ENCODE data around the gene SPAG16.

SPAG16 gene

GRCh38 chr2:214246417-214246816, 962.2 kb downstream of the SPAG16 start:
- ChIA-PET CTCF (interaction anchor here (0.7 kb wide), 1 partner anchor 1134 kb away, joined by 3 read pairs; no protein-coding TSS in a partner anchor), POLR2A (no interaction called here)
- no peak for TF ChIP-seq ZSCAN5A (tag by site-specific recombination; IDR thresholded peaks at IDR 0.05)
- no peak for TF ChIP-seq ZFHX2 (tag by site-specific recombination; conservative IDR thresholded peaks at IDR 0.05)
- no peak for TF ChIP-seq ZNF391 (tag by site-specific recombination; IDR thresholded peaks at IDR 0.05; ENCODE audit: borderline replicate concordance, low read depth)
- Histone ChIP-seq H3K27ac (ENCODE audit: extremely low read depth, low read depth, low read length) (no peak overlapping the region), H3K9me3 (ENCODE audit: control insufficient read depth, insufficient read depth, low read depth, low read length) (no peaks in the 10 kb centered on the region), H3K4me1 (ENCODE audit: control insufficient read depth, insufficient read depth, low read length) (no peaks in the 10 kb centered on the region), H3K36me3 (ENCODE audit: control insufficient read depth in 2 of 2, insufficient read depth in 1 of 2, low read length in 2 of 2) (no peaks in the 10 kb centered on the region), H3K4me3 (ENCODE audit: low read depth, low read length) (no peak overlapping the region)

- TF ChIP-seq ZFP41 (tag by site-specific recombination; IDR thresholded peaks at IDR 0.05; ENCODE audit: borderline replicate concordance): no peak
- TF ChIP-seq ZNF148 (tag by site-specific recombination; IDR thresholded peaks at IDR 0.05; ENCODE audit: borderline replicate concordance): no peak
- no peak for TF ChIP-seq ZNF366 (tag by site-specific recombination; conservative IDR thresholded peaks at IDR 0.05)
- TF ChIP-seq ZNF76 (tag by site-specific recombination; IDR thresholded peaks at IDR 0.05; ENCODE audit: borderline replicate concordance, low read depth): no peak
- TF ChIP-seq ZNF280C (tag by site-specific recombination; IDR thresholded peaks at IDR 0.05): no peak
- Histone ChIP-seq H3K4me1 (ENCODE audit: control insufficient read depth, insufficient read depth, low read length) (no peaks in the 10 kb centered on the region), H3K9me3 (ENCODE audit: control insufficient read depth, insufficient read depth, low read depth, low read length) (no peaks in the 10 kb centered on the region), H3K27ac (ENCODE audit: extremely low read depth, low read depth, low read length) (no peak overlapping the region), H3K4me3 (ENCODE audit: low read depth, low read length) (no peak overlapping the region), H3K36me3 (ENCODE audit: control insufficient read depth in 2 of 2, insufficient read depth in 1 of 2, low read length in 2 of 2) (no peaks in the 10 kb centered on the region)
- CTCF ChIA-PET: no interaction called here
- POLR2A ChIA-PET: no interaction called here
These were observed 963.3 kb downstream of the SPAG16 start for GRCh38 chr2:214247531-214247930.

GRCh38 chr2:214255046-214255445, 970.8 kb downstream of the SPAG16 start:
- ChIA-PET CTCF (no interaction called here), POLR2A (no interaction called here)
- H3K4me3 ChIP-seq (ENCODE audit: low read depth, low read length): no peak overlapping the region
- no peaks in the 10 kb centered on the region for H3K9me3 ChIP-seq (ENCODE audit: control insufficient read depth, insufficient read depth, low read depth, low read length)
- no peaks in the 10 kb centered on the region for H3K36me3 ChIP-seq (ENCODE audit: control insufficient read depth in 2 of 2, insufficient read depth in 1 of 2, low read length in 2 of 2)
- no peaks in the 10 kb centered on the region for H3K4me1 ChIP-seq (ENCODE audit: control insufficient read depth, insufficient read depth, low read length)
- H3K27ac ChIP-seq (ENCODE audit: extremely low read depth, low read depth, low read length): no peak overlapping the region
- TF ChIP-seq ZNF837 (tag by site-specific recombination; IDR thresholded peaks at IDR 0.05) (no peak), ZEB2 (tag by site-specific recombination; IDR thresholded peaks at IDR 0.05) (no peak), ZNF707 (tag by site-specific recombination; IDR thresholded peaks at IDR 0.05) (no peak), ZNF626 (tag by site-specific recombination; IDR thresholded peaks at IDR 0.05) (no peak), ZNF302 (tag by site-specific recombination; IDR thresholded peaks at IDR 0.05; ENCODE audit: low read depth) (no peak), TSHZ1 (tag by site-specific recombination; IDR thresholded peaks at IDR 0.05; ENCODE audit: borderline replicate concordance) (no peak), ZNF138 (tag by site-specific recombination; IDR thresholded peaks at IDR 0.05; ENCODE audit: borderline replicate concordance) (no peak), PATZ1 (tag by site-specific recombination; IDR thresholded peaks at IDR 0.05) (no peak), ZNF10 (tag by site-specific recombination; IDR thresholded peaks at IDR 0.05) (no peak), INSM2 (tag by site-specific recombination; IDR thresholded peaks at IDR 0.05) (no peak)
